Cardiac muscle cell (in vitro differentiated cells and primary cell): ENCODE data around the gene COL8A1. TPM values are rescaled to one million over a fixed set of nuclear protein-coding genes. Genes with fewer than 3 reads are reported as not detected.

ENCODE experiments used
- DNase-seq, 2 donors: peaks; one replicate each; pipeline versions ENCODE4 v3.0.0 to v3.0.0-alpha.2; 2010 to 2017; ENCODE audit warnings: low read depth in 1 of 2, low spot score in 1 of 2
- H3K27ac ChIP-seq: fragments of 200-600 bp; sonication (generic); 2 replicates; pipeline ENCODE4 v1.5.1; 2016
- H3K27me3 ChIP-seq: fragments of 200-600 bp; sonication (generic); 2 replicates; pipeline ENCODE4 v1.6.0; 2016; ENCODE audit warnings: control low read depth
- H3K36me3 ChIP-seq: fragments of 200-600 bp; sonication (generic); 2 replicates; pipeline ENCODE4 v1.5.1; 2016; ENCODE audit warnings: control low read depth
- H3K4me1 ChIP-seq: fragments of 200-600 bp; sonication (generic); 2 replicates; pipeline ENCODE4 v1.8.1; 2017; ENCODE audit warnings: low read depth, mild to moderate bottlenecking, mixed run types
- H3K4me3 ChIP-seq: fragments of 200-600 bp; sonication (generic); 2 replicates; pipeline ENCODE4 v1.5.1; 2016; ENCODE audit warnings: mild to moderate bottlenecking
- H3K9me3 ChIP-seq: fragments of 200-600 bp; sonication (generic); 2 replicates; pipeline ENCODE4 v1.5.1; 2017; ENCODE audit warnings: low read depth, mild to moderate bottlenecking, control low read depth
- polyA plus RNA-seq: library from polyadenylated mRNA; unstranded; fragments of >200 nt; fragmentation: Nextera tagmentation; extraction: Ambion mirVana; gene quantifications from 2 replicates; pipeline ENCODE4 v1.2.1, GENCODE V29; 2016
- total RNA-seq: library from RNA; depleted of rRNA; stranded (reverse); fragments of >200 nt; gene quantifications from 2 replicates; pipeline ENCODE4 v1.2.3, GENCODE V29; 2016
- TF ChIP-seq, protein P1 (sequence below): IDR thresholded peaks from 2 replicates; pipeline ENCODE4 v1.5.1; 2012; ENCODE audit warnings: low read depth, mild to moderate bottlenecking, low read length

Gene COL8A1
- total and polyA plus RNA-seq, 2 experiments from 2014 or later = 1.5 to 5.1 TPM

DNA sequence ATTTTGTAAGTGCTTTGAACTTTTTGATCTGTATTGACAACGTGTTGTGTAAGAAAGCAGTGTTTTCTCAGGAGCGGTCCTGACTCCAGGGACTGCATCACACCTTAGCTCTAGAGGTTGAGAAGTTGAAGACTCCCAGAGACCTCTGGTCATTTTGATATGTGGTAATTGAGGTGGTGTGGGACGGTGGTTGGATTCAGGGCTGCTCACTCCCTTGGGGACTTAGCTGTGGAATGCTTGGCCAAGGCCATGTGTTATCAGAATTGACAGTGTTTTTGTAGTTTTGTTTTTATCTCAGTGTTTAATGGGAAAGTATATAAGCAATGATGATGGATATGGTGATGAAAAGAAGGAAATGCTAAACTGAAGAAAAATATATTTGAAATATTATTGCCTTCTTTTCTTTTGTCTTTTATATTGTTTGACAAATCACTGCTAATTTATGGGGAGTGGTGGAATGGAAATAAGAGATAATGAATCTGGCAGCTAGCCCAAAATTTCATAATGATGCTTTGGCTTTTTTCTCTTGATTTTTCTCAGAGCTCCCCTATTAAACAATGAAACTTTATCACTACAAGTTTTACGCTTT is 195.3 kb downstream of the COL8A1 start:
- H3K27ac ChIP-seq = no peak overlapping the region
- TF ChIP-seq, protein P1, sequence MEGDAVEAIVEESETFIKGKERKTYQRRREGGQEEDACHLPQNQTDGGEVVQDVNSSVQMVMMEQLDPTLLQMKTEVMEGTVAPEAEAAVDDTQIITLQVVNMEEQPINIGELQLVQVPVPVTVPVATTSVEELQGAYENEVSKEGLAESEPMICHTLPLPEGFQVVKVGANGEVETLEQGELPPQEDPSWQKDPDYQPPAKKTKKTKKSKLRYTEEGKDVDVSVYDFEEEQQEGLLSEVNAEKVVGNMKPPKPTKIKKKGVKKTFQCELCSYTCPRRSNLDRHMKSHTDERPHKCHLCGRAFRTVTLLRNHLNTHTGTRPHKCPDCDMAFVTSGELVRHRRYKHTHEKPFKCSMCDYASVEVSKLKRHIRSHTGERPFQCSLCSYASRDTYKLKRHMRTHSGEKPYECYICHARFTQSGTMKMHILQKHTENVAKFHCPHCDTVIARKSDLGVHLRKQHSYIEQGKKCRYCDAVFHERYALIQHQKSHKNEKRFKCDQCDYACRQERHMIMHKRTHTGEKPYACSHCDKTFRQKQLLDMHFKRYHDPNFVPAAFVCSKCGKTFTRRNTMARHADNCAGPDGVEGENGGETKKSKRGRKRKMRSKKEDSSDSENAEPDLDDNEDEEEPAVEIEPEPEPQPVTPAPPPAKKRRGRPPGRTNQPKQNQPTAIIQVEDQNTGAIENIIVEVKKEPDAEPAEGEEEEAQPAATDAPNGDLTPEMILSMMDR = no peak
- no peaks in the 10 kb centered on the region for H3K36me3 ChIP-seq

GRCh38 chr3:99834211-99834957 is 196.0 kb downstream of the COL8A1 start:
- Histone ChIP-seq H3K36me3 (no peaks in the 10 kb centered on the region), H3K27ac (no peak overlapping the region), H3K4me3 (no peak overlapping the region), H3K9me3 (no peaks in the 10 kb centered on the region), H3K4me1 (no peaks in the 10 kb centered on the region), H3K27me3 (no peaks in the 10 kb centered on the region)
- TF ChIP-seq, protein P1 = no peak
- DNase-seq = no peak

More for the DNA sequence above, 195.3 kb downstream of the COL8A1 start:
- no peaks in the 10 kb centered on the region for H3K9me3 ChIP-seq
- no peaks in the 10 kb centered on the region for H3K4me1 ChIP-seq
- no peak for DNase-seq
- no peak overlapping the region for H3K4me3 ChIP-seq
- H3K27me3 ChIP-seq = no peaks in the 10 kb centered on the region

DNA sequence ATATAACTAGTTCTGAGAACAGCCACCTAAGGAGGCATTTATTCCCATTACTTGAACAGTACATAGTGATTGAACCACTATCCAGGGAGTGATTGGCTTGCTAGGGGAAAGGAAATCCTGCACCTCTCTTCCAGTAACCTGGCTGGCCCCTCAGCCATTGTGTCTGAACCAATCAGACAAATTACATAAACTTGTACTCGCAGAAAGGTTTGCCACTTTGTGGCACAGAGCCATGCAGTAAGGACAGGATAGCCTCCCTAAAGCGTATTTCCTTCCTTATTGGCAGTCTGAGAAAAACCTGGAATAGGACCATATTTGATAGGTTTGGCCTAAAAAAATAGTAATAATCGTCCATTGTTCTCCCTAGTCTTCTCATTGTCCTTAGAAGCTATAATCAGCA is 198.3 kb downstream of the COL8A1 start:
- Histone ChIP-seq H3K4me3 (no peak overlapping the region), H3K4me1 (no peaks in the 10 kb centered on the region), H3K27me3 (no peaks in the 10 kb centered on the region), H3K27ac (no peak overlapping the region), H3K9me3 (no peaks in the 10 kb centered on the region), H3K36me3 (no peaks in the 10 kb centered on the region)
- DNase-seq = no peak
- TF ChIP-seq, protein P1 = no peak

GRCh38 chr3:99837715-99838114 is 199.3 kb downstream of the COL8A1 start:
- H3K9me3 ChIP-seq = no peaks in the 10 kb centered on the region
- DNase-seq = no peak
- H3K36me3 ChIP-seq = no peaks in the 10 kb centered on the region
- no peak overlapping the region for H3K27ac ChIP-seq
- H3K27me3 ChIP-seq = no peaks in the 10 kb centered on the region
- H3K4me1 ChIP-seq = no peaks in the 10 kb centered on the region
- TF ChIP-seq, protein P1 = no peak
- no peak overlapping the region for H3K4me3 ChIP-seq

- Histone ChIP-seq H3K36me3 (no peaks in the 10 kb centered on the region), H3K4me1 (no peaks in the 10 kb centered on the region), H3K9me3 (no peaks in the 10 kb centered on the region), H3K27me3 (no peaks in the 10 kb centered on the region), H3K4me3 (no peak overlapping the region), H3K27ac (no peak overlapping the region)
- DNase-seq = no peak
- TF ChIP-seq, protein P1 = no peak
Measured at GRCh38 chr3:99838755-99839154, 200.4 kb downstream of the COL8A1 start.
